HG03060 (cell line): Measurements from ENCODE around the gene CIT.
"Not testable (repeated sequence)": the region's sequence is repeated elsewhere in the genome, so short reads cannot be mapped to it uniquely, and the experiment has no call there.

ENCODE experiments used
- ATAC-seq: cut with Tn5 transposase; IDR thresholded peaks from one replicate; pipeline ENCODE4 v1.9.1; 2021; ENCODE audit warnings: low read depth, moderate number of reproducible peaks; ENCODE audit not compliant: unreplicated experiment

CIT gene, protein sequence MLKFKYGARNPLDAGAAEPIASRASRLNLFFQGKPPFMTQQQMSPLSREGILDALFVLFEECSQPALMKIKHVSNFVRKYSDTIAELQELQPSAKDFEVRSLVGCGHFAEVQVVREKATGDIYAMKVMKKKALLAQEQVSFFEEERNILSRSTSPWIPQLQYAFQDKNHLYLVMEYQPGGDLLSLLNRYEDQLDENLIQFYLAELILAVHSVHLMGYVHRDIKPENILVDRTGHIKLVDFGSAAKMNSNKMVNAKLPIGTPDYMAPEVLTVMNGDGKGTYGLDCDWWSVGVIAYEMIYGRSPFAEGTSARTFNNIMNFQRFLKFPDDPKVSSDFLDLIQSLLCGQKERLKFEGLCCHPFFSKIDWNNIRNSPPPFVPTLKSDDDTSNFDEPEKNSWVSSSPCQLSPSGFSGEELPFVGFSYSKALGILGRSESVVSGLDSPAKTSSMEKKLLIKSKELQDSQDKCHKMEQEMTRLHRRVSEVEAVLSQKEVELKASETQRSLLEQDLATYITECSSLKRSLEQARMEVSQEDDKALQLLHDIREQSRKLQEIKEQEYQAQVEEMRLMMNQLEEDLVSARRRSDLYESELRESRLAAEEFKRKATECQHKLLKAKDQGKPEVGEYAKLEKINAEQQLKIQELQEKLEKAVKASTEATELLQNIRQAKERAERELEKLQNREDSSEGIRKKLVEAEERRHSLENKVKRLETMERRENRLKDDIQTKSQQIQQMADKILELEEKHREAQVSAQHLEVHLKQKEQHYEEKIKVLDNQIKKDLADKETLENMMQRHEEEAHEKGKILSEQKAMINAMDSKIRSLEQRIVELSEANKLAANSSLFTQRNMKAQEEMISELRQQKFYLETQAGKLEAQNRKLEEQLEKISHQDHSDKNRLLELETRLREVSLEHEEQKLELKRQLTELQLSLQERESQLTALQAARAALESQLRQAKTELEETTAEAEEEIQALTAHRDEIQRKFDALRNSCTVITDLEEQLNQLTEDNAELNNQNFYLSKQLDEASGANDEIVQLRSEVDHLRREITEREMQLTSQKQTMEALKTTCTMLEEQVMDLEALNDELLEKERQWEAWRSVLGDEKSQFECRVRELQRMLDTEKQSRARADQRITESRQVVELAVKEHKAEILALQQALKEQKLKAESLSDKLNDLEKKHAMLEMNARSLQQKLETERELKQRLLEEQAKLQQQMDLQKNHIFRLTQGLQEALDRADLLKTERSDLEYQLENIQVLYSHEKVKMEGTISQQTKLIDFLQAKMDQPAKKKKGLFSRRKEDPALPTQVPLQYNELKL (N-terminal part only)

DNA sequence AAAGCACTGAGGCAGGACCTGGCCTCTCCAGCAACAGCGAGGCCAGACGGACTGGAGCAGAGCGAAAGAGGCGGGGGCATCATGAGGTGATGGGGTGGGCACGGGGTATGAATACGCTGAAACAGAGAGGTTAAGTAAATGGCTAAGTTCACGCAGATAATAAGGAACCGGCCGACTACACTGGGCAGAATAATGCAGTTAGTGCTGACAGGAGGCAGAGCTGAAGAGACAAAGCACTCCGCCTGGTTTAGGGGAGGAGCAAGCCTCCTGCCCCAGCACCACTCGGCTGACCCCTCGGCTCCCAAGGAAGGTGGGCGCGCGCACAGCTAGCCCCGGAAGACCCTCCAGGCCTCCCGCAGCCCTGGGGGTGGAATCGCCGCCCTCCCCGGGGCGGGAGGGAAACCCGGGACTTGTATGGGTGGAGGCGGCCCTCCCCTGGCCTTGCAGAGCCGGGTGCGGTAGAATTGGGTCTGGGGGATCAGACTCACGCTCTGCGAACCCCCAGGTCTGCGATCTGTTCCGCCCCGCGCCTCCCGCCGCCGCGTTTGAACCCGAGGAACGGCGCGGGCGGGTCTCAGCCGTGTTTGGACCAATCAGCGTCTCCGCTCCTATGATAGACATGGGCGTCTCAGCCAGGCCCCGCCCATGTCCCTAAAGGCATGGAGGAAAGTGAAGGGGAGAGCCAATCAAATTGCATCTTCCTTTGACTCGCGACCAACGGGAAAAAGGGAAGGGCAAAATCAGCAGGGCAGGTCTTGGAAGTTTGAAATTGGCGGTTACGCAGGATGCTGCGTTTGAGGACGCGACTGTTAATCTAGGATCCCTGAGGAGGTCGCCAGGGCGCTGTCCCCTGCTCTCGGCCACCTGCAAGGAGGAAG lies at the start of gene CIT:
TSS of gene CIT (minus strand) at position 560 of the 878 bp plus-strand sequence. CDS start 1,152 bp downstream, outside the sequence.
- peak; percentile 89 for ATAC-seq

DNA sequence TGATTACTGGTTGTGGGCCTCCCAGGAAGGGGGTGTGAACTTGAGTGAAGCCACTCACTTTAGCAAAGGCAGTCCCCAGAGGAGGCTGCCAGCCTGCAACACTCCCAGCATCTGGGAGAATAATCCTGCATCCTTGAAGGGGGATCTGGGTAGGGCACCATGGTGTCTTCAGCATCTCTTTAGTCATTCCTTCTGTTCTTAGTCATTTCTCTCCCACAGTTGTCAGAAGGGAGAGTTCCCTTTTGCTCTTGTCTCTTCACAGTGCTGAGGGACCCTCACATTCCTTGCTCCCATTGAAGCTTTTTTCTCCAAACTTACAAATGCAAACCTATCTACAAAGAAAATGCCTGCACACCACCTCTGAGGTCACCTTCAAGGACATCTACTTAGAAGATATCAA lies 48.1 kb upstream of the CIT start:
- no peak for ATAC-seq

DNA sequence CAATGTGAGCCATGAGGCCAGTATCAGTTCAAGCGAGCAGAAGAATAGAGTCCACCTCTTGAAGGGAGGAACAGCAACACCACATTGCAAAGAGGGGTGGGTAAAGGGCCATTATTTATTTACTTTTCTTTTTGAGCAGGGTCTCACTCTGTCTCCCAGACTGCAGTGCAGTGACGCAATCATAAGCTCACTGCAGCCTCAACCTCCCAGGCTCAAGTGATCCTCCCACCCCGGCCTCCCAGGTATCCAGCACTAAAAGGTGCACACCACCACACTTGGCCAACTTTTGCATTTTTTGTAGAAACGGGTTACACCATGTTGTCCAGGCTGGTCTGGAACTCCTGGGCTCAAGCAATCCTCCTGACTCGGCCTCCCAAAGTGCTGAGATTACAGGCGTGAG lies 42.9 kb upstream of the CIT start:
- no peak for ATAC-seq

DNA sequence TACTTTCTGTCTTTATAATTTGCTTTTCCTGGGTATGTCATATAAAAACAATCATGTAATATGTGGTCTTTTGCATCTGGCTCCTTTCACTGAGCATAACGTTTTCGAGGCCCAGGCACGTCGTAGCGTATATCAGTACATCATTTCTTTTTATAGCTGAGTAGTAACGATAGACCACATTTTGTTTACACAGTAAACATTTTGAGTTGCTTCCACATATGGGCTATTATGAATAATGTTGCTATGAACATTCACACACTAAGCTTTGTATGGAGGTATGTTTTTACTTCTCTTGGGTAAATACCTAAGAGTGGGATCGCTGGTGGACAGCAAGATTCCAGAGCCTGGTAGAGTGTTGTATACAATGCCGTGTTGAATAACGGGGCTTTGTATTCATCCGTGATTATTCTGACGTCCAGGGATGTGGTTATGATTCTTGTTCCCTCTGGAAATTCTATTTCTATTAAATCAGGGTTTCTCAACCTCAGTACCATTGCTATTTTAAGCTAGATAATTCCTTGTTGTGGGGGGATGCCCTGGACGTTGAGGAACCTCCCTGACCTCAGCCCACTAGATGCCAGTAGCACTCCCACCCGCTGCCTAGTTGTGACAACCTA lies 38.9 kb upstream of the CIT start:
- ATAC-seq = no peak

DNA sequence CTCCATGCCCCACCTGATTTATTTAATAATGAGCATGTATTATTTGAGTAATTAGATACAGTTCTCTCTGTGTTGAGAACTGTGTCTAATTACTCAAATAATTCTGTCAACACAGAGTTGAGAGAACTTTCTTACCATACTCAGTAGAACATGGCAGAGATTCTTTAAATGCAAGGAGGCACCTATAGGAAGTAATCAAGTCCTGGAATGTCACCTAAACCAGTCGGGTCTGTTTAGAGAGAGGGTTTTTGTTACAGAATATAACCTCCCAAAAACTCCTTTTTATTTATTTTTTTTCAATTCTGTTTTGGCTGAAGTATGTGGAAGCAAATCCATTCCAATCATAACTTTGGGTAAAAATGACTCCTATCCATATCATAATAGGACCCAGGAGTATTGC lies 37.5 kb upstream of the CIT start:
- no peak for ATAC-seq

DNA sequence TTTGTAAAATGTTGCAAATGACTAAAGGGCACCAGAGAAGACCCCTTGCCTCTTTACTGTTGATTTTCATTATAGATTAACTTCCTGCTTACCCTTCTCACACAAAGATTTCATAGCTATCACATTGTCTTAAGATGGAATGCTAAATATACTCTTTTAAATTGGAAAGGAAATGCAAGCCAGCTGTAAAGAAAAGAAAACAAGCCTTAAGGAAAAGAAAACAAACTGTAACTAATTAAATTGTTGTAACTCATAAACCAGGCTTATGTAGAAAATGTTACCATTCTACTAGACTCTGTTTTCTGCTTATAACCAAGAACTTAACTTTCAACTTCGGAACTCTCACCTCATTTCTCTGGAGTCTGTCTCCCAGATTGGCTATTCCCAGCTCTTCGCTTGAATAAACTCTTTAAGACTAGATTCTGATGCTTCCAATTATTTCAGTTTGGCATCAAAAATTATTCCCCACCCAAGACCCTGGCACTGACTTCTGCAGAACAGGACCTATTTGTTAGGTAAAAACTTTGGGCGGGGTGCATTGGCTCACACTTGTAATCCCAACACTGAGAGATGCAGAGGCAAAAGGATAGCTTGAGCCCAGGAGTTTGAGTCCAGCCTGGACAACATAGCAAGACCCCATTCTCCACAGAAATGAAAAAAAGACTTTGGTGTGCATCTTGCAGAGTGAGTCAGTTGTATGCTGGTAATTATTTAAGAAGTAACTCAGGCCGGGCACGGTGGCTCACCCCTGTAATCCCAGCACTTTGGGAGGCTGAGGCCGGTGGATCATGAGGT lies 36.6 kb upstream of the CIT start:
- ATAC-seq = no peak

DNA sequence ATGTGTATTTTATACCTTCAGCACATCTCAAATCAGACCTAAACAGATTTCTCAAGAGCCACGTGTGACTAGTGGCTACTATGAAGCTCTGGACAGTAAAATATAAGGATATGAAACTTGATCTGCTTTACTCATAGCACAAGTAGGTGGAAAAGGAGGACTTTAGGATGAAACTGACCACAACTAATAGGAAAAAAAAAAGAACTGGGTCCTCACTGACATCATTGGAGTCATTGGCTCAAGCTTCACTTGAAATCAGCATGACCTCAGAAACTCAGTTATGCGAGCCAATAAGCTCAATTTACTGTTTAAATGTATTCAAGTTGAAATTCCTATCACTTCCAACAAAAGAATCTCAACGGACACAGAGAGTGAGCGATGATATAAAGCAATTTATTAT lies 34.1 kb upstream of the CIT start:
- no peak for ATAC-seq

DNA sequence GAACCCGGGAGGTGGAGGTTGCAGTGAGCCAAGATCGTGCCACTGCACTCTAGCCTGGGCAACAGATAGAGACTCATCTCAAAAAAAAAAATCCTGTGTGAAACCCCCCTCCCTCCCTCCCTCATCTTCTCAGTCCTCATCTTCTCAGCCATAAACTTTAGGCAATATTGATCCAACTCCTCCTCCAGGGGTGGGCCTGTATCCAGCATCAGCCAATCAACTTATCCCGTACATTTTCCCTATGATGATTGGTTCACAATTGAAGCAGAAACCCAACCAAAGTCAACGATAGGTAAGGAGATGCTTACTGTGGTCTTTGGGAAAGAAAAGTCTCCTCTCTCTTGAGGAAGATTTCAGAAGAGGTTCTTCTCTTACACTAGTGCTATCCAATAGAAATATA lies 33.5 kb upstream of the CIT start:
- no peak for ATAC-seq

DNA sequence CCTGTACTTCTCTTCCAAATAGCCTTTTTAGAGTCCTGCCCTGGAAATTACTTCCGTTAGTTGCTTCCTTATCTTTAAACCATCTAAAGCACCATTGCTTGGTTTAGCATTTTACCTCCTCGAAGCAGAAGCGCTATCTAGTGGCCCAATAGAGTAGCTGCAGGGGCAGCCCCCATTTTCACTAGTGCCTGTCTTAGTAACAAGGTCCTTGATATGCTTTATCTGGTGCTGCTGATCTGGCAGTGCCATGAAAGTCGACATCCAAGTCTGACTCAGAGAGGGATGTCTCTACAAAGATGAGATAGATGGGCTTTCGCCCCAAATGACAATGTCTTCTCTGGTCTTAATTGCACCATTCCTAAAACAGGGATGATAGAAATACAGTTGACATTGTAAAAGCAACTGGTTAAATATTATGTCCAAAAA lies 25.0 kb upstream of the CIT start:
- peak; percentile 67 for ATAC-seq

DNA sequence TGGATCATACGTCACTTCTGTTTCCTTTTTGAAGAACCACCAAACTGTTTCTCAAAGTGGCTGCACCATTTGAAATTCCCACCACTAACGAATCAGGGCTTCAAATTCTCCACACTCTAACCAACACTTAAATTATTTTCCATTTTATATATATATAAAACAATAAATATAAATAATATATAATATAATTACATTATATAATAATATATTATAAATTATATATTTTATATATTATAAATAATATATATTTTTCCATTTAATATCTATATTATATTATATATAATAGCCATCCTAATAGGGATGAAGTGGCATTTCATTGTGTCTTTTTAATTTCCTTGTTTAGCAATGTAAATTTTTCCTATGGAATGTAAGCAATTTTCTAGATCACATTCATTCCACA lies 24.6 kb upstream of the CIT start:
- ATAC-seq = no peak

DNA sequence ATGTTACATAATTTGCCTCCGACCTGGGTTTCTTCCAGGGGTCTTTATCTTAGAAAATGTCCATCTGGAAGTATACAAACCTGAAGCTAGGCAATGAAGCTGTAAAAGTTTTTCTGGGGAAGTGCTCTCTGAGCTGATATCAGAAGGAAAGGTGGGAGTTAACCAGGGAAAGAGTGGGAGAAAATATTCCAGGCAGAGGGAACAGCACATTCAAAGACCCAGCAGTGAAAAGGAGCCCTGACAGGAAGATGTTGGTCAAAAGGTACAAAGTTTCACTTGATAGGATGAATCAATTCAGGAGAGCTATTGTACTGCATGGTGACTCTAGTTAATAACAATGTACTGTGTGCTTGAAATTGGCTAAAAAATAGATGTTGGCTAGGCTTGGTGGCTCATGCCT lies 17.8 kb upstream of the CIT start:
- ATAC-seq = no peak

DNA sequence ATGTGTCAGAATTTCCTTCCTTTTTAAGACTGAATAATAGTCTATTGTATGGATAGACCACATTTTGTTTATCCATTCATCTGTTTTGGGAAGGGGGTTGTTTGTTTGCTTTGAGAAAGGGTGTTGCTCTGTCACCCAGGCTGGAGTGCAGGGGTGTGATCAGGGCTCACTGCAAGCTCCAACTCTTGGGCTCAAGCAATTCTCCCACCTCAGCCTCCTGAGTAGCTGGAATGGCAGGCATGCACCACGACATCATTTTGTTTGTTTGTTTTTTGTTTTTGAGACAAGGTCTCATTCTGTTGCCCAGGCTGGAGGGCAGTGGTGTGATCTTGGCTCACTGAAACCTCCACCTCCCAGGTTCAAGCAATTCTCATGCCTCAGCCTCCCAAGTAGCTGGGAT lies 15.5 kb upstream of the CIT start:
- ATAC-seq = not testable (repeated sequence)

DNA sequence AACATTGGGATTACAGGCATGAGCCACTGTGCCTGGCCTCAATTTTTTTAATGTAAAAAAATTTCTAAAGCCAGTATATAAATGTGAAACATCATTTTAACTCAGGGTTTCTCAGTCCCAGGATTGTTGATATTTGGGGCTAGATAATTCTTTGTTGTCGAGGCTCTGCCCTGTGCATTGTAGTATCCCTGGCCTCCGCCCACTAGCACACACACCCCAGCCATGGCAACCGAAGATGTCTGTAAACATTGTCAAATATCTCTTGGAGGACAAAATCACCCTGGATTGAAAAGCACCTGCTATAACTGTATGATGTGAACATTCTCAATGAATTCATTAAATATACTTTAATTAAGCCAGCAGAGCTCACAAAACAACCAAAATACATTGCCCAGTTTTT lies 8.4 kb upstream of the CIT start:
- ATAC-seq = no peak

DNA sequence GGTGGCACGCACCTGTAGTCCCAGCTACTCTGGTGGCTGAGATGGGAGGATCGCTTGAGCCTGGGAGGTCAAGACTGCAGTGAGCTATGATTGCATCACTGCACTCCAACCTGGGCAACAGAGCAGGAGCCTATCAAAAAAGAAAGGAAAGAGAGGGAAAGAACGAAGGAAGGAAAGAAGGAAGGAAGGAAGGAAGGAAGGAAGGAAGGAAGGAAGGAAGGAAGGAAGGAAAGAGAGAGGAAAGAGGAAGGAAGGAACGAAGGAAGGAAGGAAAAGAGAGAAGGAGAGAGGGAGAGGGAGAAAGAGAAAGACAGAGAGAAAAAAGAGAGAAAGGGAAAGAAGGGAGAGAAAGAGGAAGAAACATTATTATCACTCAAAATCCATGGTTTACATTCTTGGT lies 6.7 kb upstream of the CIT start:
- not testable (repeated sequence) for ATAC-seq

DNA sequence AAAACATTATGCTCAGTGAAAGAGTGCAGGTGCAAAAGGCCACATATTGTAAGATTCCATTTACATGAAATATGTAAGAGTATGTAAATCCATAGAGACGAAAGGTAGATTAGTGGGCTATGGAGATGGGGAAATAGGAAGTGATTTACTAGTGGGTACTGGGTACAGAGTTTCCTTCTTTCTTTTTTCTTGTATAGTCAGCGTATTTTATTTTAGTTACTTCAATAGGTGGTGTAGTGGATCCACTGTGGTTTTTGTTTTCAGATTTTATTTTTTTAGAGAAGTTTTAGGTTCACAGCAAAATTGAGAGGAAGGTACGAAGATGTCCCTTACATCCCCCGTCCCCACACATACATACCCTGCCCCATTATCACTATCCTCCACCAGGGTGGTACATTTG lies 6.1 kb upstream of the CIT start:
- no peak for ATAC-seq

DNA sequence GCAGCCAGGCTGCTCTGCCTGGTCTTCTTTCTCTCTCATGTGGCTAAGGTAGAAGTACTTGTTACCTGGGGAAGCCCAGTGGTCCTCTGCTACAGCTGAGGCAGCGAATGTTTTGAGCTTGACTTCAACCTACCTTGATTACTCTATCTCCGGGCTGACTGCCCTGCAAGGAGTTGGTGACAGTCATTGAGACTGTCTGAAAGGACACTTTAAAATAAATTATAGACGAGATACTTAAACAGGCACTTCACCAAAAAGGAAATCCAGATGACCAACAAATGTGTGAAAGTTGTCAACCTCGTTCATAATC lies 474 bp upstream of the CIT start:
- ATAC-seq = peak; percentile 24

DNA sequence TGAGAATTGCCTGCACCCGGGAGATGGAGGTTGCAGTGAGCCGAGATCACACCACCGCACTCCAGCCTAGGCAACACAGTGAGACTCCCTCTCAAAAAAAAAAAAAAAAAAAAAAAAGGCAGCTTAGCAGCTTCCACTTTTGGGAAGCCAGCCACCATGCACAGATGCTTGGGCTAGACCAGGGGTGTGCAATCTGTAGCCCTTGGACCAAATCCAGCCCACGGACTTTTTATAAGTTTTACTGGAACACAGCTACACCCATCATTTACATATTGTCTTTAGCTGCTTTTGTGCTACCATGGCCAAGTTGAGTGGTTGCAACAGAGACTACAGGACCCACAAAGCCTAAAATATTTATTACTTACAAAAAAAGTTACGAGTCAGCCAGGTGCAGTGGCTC lies 6.7 kb downstream of the CIT start:
- no peak for ATAC-seq

DNA sequence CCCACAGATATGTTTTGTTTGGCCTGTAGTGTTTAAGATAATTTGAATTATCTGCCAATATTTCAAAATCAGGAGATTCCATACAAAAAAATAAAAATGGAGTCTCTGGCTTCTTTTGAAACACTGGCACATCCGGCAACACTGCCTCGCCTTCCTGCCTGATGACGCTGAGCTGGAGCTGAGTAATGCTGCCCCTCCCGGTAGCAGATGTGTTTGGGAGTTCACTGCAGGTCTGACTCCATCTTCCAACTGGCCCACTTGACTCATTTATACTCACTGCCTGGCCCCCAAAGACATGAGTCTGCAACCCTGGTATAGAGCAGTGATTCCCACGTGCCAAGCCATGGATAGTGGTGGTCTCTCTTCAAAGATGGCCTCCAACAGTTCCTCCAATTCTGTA lies 7.4 kb downstream of the CIT start:
- no peak for ATAC-seq

DNA sequence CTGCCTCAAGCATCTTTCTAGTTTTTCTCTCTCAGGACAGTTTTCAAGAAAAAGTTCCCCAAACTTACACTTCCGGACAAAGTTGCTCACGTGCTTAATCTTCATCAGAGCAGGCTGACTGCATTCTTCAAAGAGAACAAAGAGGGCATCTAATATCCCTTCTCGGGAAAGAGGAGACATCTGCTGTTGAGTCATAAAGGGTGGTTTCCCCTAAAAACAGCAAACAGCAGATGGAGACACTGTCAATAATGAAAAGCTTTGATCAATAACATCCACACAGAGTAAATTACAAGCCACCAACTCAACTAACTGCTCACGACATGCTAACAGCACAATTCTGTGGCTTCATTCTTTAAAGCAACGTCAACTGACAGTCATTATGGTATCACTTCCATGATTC lies 8.1 kb downstream of the CIT start:
- no peak for ATAC-seq
